ENCODE data around the gene TRIP4. TPM values are rescaled to one million over a fixed set of nuclear protein-coding genes. Genes with fewer than 3 reads are reported as not detected.

The TRIP4 gene
- total and polyA plus RNA-seq, 2 of the 8 experiments (the other 6 are each of a cell fraction or from before 2014, with no cell fraction given), result 6.2 to 18.9 TPM

DNA sequence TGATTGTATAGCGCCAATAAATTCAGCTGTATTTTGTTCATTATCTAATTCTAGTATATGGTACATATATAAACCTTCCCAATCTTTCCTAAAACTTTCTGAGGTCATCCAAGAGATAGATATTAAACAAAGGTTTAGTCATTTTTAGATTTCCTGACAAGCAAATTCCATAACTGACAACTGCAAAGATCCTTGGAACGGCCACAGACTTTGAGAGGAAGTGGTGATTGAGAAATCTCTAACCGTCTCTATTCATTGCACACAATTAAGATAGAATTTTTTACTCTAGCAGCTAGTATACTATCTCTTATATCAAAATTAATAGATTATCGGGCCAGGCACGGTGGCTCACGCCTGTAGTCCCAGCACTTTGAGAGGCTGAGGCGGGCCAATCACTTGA lies 36.4 kb upstream of the TRIP4 start:
- no peak for DNase-seq (ENCODE audit: low read depth in 1 of 2, low spot score in 2 of 2)
- no peak overlapping the region for H2AK5ac ChIP-seq (ENCODE audit: low read depth, low read length)
- no peaks in the 10 kb centered on the region for H3K79me1 ChIP-seq (ENCODE audit: low read depth, low read length)
- ChIA-PET CTCF (ENCODE audit: partially characterized antibody) (interaction anchor here (0.6 to 2.6 kb wide), 3 partner anchors 9 to 198 kb away, joined by 3 to 9 read pairs (median 4); no protein-coding TSS in a partner anchor), POLR2A (ENCODE audit: partially characterized antibody) (no interaction called here)
- H3K79me2 ChIP-seq (ENCODE audit: control insufficient read depth in 1 of 2, insufficient read depth in 2 of 2, low read length in 2 of 2), result peaks cover 0 to 61% of the 10 kb centered on the region in 2 experiments; a peak in 3 of 4 replicates
- WGBS, 2 experiments (ENCODE audit: extremely low coverage in 1 of 2, insufficient coverage in 1 of 2, insufficient read length in 1 of 2, insufficient replicate concordance in 2 of 2, low coverage in 1 of 2, low lambda C conversion rate in 2 of 2, missing lambda C conversion rate in 1 of 2), result 95% methylated on average over 7 of the region's 7 CpGs; no CpG with 5 or more reads in 1 of the 2 experiments
- H2BK5ac ChIP-seq (ENCODE audit: low read depth, low read length), result no peak overlapping the region
- H2BK20ac ChIP-seq (ENCODE audit: low read length), result no peak overlapping the region
- H2AFZ ChIP-seq (ENCODE audit: low read length), result no peak overlapping the region
- no peak overlapping the region for H3K14ac ChIP-seq (ENCODE audit: insufficient read length)
- no peaks in the 10 kb centered on the region; a peak in 1 of 8 replicates for H3K36me3 ChIP-seq (ENCODE audit: control insufficient read depth in 2 of 4, insufficient read depth in 4 of 4, low read length in 3 of 4)
- no peak overlapping the region for H3K27ac ChIP-seq (ENCODE audit: low read depth, low read length)
- H3K18ac ChIP-seq (ENCODE audit: extremely low read depth, low read length), result no peak overlapping the region
- H3K27me3 ChIP-seq (replicated peaks in 1 of 4; ENCODE audit: control insufficient read depth in 3 of 4, extremely low read depth in 1 of 4, insufficient read depth in 3 of 4, low read length in 3 of 4), result no peaks in the 10 kb centered on the region
- H2BK120ac ChIP-seq (replicated peaks; ENCODE audit: low read depth, low read length), result no peak overlapping the region
- H3K4ac ChIP-seq (replicated peaks; ENCODE audit: insufficient read length, low read depth, low read length), result no peak overlapping the region
- H3K56ac ChIP-seq (replicated peaks; ENCODE audit: insufficient read length, low read depth, low read length), result no peak overlapping the region
- no peak overlapping the region for H4K5ac ChIP-seq (ENCODE audit: insufficient read length, low read depth, low read length)
- H3K23me2 ChIP-seq (ENCODE audit: low read depth, low read length), result peaks cover 1% of the 10 kb centered on the region; the same call in 1 of the 2 replicates
- H2BK12ac ChIP-seq (ENCODE audit: low read depth, low read length), result no peak overlapping the region
- peaks cover 0 to 2% (median 0%) of the 10 kb centered on the region in 4 experiments; a peak in 1 of 7 replicates for H3K4me1 ChIP-seq (replicated peaks in 1 of 4; ENCODE audit: control insufficient read depth in 3 of 4, insufficient read depth in 4 of 4, low read length in 3 of 4)
- no peak overlapping the region for H3K23ac ChIP-seq (ENCODE audit: insufficient read length)
- no peak for FAIRE-seq
- peaks cover 0 to 1% of the 10 kb centered on the region in 2 experiments for H4K20me1 ChIP-seq (replicated peaks in 1 of 2; ENCODE audit: control insufficient read depth in 1 of 2, insufficient read depth in 2 of 2, low read length in 2 of 2)
- no peak overlapping the region for H2BK15ac ChIP-seq (ENCODE audit: low read length)
- H3K4me2 ChIP-seq (ENCODE audit: insufficient read depth in 1 of 2, low read depth in 2 of 2, low read length in 2 of 2), result no peak overlapping the region
- no peak overlapping the region for H3K9ac ChIP-seq (replicated peaks in 1 of 4; ENCODE audit: extremely low read depth in 1 of 4, low read depth in 3 of 4, low read length in 3 of 4)
- no peaks in the 10 kb centered on the region for H3K9me3 ChIP-seq (ENCODE audit: insufficient read depth in 2 of 2, low read depth in 1 of 2, low read length in 1 of 2)
- no peak overlapping the region for H4K91ac ChIP-seq (replicated peaks; ENCODE audit: insufficient read length, low read length)
- no peak overlapping the region for H4K8ac ChIP-seq (ENCODE audit: extremely low read depth, insufficient read depth, low read length)
- H3K4me3 ChIP-seq (ENCODE audit: extremely low read depth in 1 of 4, insufficient read depth in 2 of 4, low read depth in 3 of 4, low read length in 4 of 4), result no peak overlapping the region
- no peak for TF ChIP-seq JUN (IDR thresholded peaks at IDR 0.05; ENCODE audit: low read depth, low read length)
- no peak for TF ChIP-seq RFX5 (IDR thresholded peaks at IDR 0.05; ENCODE audit: borderline replicate concordance, low read depth, low read length)
- TF ChIP-seq EP300 (IDR thresholded peaks at IDR 0.05; ENCODE audit: borderline replicate concordance in 1 of 2, low read depth in 2 of 2, low read length in 2 of 2), result no peak
- TF ChIP-seq POLR2A (IDR thresholded peaks at IDR 0.05; ENCODE audit: control extremely low read depth in 1 of 2, low read depth in 2 of 2, low read length in 2 of 2), result no peak
- no peak for TF ChIP-seq YY1 (IDR thresholded peaks at IDR 0.05; ENCODE audit: low read depth, low read length)
- TF ChIP-seq SP1 (IDR thresholded peaks at IDR 0.05; ENCODE audit: low read depth, low read length), result no peak
- TF ChIP-seq KDM1A (IDR thresholded peaks at IDR 0.05; ENCODE audit: borderline replicate concordance, low read length), result no peak
- no peak for TF ChIP-seq CTCF (IDR thresholded peaks at IDR 0.05; ENCODE audit: control extremely low read depth in 1 of 3, insufficient read depth in 1 of 3, low read depth in 1 of 3, low read length in 3 of 3)
- no peak for TF ChIP-seq MAFK (IDR thresholded peaks at IDR 0.05; ENCODE audit: low read depth, low read length)
- no peak for TF ChIP-seq CHD2 (IDR thresholded peaks at IDR 0.05; ENCODE audit: low read length)
